ENCODE data around the gene CAMTA1. TPM values are rescaled to one million over a fixed set of nuclear protein-coding genes. Genes with fewer than 3 reads are reported as not detected.

CAMTA1 gene
- total and polyA plus RNA-seq, 8 donors = 42.8 to 213 (median 118) TPM

- TF ChIP-seq EP300 (IDR thresholded peaks at IDR 0.05) = no peak
- no peak for TF ChIP-seq POLR2AphosphoS5 (IDR thresholded peaks at IDR 0.05)
- TF ChIP-seq, protein P1, sequence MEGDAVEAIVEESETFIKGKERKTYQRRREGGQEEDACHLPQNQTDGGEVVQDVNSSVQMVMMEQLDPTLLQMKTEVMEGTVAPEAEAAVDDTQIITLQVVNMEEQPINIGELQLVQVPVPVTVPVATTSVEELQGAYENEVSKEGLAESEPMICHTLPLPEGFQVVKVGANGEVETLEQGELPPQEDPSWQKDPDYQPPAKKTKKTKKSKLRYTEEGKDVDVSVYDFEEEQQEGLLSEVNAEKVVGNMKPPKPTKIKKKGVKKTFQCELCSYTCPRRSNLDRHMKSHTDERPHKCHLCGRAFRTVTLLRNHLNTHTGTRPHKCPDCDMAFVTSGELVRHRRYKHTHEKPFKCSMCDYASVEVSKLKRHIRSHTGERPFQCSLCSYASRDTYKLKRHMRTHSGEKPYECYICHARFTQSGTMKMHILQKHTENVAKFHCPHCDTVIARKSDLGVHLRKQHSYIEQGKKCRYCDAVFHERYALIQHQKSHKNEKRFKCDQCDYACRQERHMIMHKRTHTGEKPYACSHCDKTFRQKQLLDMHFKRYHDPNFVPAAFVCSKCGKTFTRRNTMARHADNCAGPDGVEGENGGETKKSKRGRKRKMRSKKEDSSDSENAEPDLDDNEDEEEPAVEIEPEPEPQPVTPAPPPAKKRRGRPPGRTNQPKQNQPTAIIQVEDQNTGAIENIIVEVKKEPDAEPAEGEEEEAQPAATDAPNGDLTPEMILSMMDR (IDR thresholded peaks at IDR 0.05) = no peak
- TF ChIP-seq POLR2A (IDR thresholded peaks at IDR 0.05) = no peak
- 61 to 83% (median 79%) methylated on average over 5 of the region's 5 CpGs for WGBS, 5 donors
- Histone ChIP-seq H3K36me3 (no peaks in the 10 kb centered on the region), H3K4me3 (no peak overlapping the region), H3K27ac (no peak overlapping the region), H3K4me1 (no peaks in the 10 kb centered on the region), H3K27me3 (peaks cover 0 to 32% (median 0%) of the 10 kb centered on the region in 3 donors), H3K9me3 (no peaks in the 10 kb centered on the region)
- intact Hi-C loops (cut with DNase I; ENCODE audit: low total_unique reads) = no loop called here
- no peak for DNase-seq
These were observed 218.4 kb downstream of the CAMTA1 start for GRCh38 chr1:7003676-7004075.

GRCh38 chr1:7004181-7004580 is 218.9 kb downstream of the CAMTA1 start:
- no peaks in the 10 kb centered on the region for H3K4me1 ChIP-seq
- H3K36me3 ChIP-seq = no peaks in the 10 kb centered on the region
- TF ChIP-seq POLR2AphosphoS5 (IDR thresholded peaks at IDR 0.05) (no peak), POLR2A (IDR thresholded peaks at IDR 0.05) (no peak), EP300 (IDR thresholded peaks at IDR 0.05) (no peak)
- TF ChIP-seq, protein P1 (IDR thresholded peaks at IDR 0.05) = no peak
- H3K9me3 ChIP-seq = no peaks in the 10 kb centered on the region
- intact Hi-C loops (cut with DNase I; ENCODE audit: low total_unique reads) = no loop called here
- no peak for DNase-seq
- H3K27ac ChIP-seq = no peak overlapping the region
- 86 to 100% (median 94%) methylated on average over 1 of the region's 1 CpG for WGBS, 5 donors
- peaks cover 0 to 32% (median 0%) of the 10 kb centered on the region in 3 donors for H3K27me3 ChIP-seq
- H3K4me3 ChIP-seq = no peak overlapping the region

GRCh38 chr1:7005762-7006161 is 220.5 kb downstream of the CAMTA1 start:
- TF ChIP-seq POLR2AphosphoS5 (IDR thresholded peaks at IDR 0.05) = no peak
- TF ChIP-seq, protein P1 (IDR thresholded peaks at IDR 0.05) = no peak
- no peak for TF ChIP-seq EP300 (IDR thresholded peaks at IDR 0.05)
- no peak for TF ChIP-seq POLR2A (IDR thresholded peaks at IDR 0.05)
- Histone ChIP-seq H3K36me3 (no peaks in the 10 kb centered on the region), H3K27ac (no peak overlapping the region), H3K27me3 (peaks cover 0 to 20% (median 0%) of the 10 kb centered on the region in 3 donors), H3K9me3 (no peaks in the 10 kb centered on the region), H3K4me3 (no peak overlapping the region), H3K4me1 (no peaks in the 10 kb centered on the region)
- no peak for DNase-seq
- 85 to 92% (median 90%) methylated on average over 4 of the region's 4 CpGs for WGBS, 5 donors
- intact Hi-C loops (cut with DNase I; ENCODE audit: low total_unique reads) = no loop called here

DNA sequence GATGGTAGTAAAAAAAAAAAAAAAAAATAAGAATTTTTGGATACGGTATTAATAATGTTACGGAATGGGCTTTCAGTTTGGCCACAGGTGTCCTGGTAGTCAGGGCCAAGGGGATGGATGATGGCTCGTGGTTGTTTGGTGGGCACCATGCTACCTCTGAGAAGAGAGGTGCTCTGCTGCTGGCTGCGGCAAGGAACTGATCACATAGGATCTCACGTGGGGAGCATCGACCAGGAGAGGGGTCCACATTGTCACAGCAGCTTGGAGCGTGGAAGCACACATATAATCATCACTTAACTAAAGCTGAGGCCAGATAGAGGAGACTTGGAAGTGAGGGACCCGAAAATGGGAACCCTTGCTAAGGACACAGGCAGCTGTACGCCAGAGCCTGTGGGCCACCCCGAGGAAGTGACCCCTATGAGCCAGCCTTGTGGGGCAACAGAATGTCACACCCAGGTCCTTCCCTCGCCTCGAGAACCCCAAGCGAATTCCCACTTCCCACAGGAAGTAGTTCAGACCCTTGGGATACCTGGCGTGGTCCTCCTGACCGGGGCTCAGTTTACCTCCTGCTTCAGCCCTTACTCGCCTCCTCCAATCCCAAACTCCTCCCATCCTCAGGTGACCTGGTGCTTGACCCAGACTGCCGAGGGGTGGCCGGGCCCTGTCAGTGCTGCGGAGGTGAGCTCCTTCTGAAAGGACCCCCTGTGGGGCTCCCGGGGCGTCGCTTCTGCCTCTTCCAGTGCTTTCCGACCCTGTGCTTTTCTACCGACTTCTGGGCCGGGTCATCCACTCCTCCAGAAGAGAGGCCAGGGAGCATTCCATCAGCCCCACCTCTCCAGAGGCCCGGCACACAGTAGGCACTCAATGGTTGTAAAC is 222.0 kb downstream of the CAMTA1 start:
- Histone ChIP-seq H3K27me3 (peaks cover 0 to 12% (median 0%) of the 10 kb centered on the region in 3 donors), H3K4me3 (no peak overlapping the region), H3K27ac (no peak overlapping the region), H3K36me3 (no peaks in the 10 kb centered on the region), H3K4me1 (no peaks in the 10 kb centered on the region), H3K9me3 (no peaks in the 10 kb centered on the region)
- 81 to 89% (median 83%) methylated on average over 24 to 26 of the region's 26 CpGs for WGBS, 5 donors
- intact Hi-C loops (cut with DNase I; ENCODE audit: low total_unique reads) = no loop called here
- DNase-seq = no peak
- no peak for TF ChIP-seq EP300 (IDR thresholded peaks at IDR 0.05)
- TF ChIP-seq, protein P1 (IDR thresholded peaks at IDR 0.05) = no peak
- no peak for TF ChIP-seq POLR2A (IDR thresholded peaks at IDR 0.05)
- no peak for TF ChIP-seq POLR2AphosphoS5 (IDR thresholded peaks at IDR 0.05)

Data from stomach (tissue), 9 donors.